Panc1 (cell line): ENCODE data around the gene ELOA.

Source experiments
- POLR2AphosphoS5 ChIP-seq: IDR thresholded peaks from 2 replicates; pipeline ENCODE4 v1.6.1; 2012; ENCODE audit warnings: mild to moderate bottlenecking, low read depth, low read length, moderate library complexity
- REST ChIP-seq, 2 experiments: IDR thresholded peaks; 2 replicates each; pipeline ENCODE4 v1.6.1; 2011 to 2012; ENCODE audit warnings: low read depth in 2 of 2, control low read depth in 1 of 2, low read length in 1 of 2, mild to moderate bottlenecking in 1 of 2, moderate library complexity in 1 of 2; ENCODE audit not compliant: insufficient read depth in 1 of 2
- TF ChIP-seq, protein P1 (sequence below): fragments of 450-650 bp; IDR thresholded peaks from 2 replicates; pipeline ENCODE4 v1.5.1; 2017; ENCODE audit warnings: mild to moderate bottlenecking

GRCh38 chr1:23784846-23785245, 41.6 kb downstream of the ELOA start:
- TF ChIP-seq, protein P1, sequence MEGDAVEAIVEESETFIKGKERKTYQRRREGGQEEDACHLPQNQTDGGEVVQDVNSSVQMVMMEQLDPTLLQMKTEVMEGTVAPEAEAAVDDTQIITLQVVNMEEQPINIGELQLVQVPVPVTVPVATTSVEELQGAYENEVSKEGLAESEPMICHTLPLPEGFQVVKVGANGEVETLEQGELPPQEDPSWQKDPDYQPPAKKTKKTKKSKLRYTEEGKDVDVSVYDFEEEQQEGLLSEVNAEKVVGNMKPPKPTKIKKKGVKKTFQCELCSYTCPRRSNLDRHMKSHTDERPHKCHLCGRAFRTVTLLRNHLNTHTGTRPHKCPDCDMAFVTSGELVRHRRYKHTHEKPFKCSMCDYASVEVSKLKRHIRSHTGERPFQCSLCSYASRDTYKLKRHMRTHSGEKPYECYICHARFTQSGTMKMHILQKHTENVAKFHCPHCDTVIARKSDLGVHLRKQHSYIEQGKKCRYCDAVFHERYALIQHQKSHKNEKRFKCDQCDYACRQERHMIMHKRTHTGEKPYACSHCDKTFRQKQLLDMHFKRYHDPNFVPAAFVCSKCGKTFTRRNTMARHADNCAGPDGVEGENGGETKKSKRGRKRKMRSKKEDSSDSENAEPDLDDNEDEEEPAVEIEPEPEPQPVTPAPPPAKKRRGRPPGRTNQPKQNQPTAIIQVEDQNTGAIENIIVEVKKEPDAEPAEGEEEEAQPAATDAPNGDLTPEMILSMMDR: no peak
- TF ChIP-seq POLR2AphosphoS5 (no peak), REST (IDR thresholded peaks at IDR 0.05; ENCODE audit: insufficient read depth in 1 of 2, low read depth in 2 of 2, low read length in 1 of 2) (no peak)
